Right atrium auricular region (tissue), 2 donors: ENCODE measurements around the gene RTN4R. TPM values are rescaled to one million over a fixed set of nuclear protein-coding genes. Genes with fewer than 3 reads are reported as not detected.

ENCODE experiments used
- DNase-seq: peaks from one replicate; pipeline ENCODE4 v3.0.0-alpha.2; 2019; ENCODE audit warnings: low spot score
- H3K27ac ChIP-seq, 2 donors: fragments of 200-600 bp; sonication (generic); 1 replicate in 1 of 2; 2 replicates in 1 of 2; pipeline ENCODE4 v1.5.1; 2016 to 2019
- H3K27me3 ChIP-seq, 2 donors: fragments of 200-600 bp; sonication (generic); one replicate each; pipeline versions ENCODE4 v1.5.1 to v1.6.0; 2017 to 2019
- H3K36me3 ChIP-seq: fragments of 200-600 bp; sonication (generic); one replicate; pipeline ENCODE4 v1.5.1; 2016
- H3K4me1 ChIP-seq, 2 donors: fragments of 200-600 bp; sonication (generic); one replicate each; pipeline versions ENCODE4 v1.5.1 to v1.6.0; 2017 to 2019
- H3K4me3 ChIP-seq, 2 donors: fragments of 200-600 bp; sonication (generic); 1 replicate in 1 of 2; 2 replicates in 1 of 2; pipeline ENCODE4 v1.5.1; 2017 to 2019; ENCODE audit warnings: mild to moderate bottlenecking in 1 of 2, moderate library complexity in 1 of 2
- H3K9me3 ChIP-seq, 2 donors: fragments of 200-600 bp; sonication (generic); one replicate each; pipeline ENCODE4 v1.5.1; 2019
- total RNA-seq, 2 donors: library from RNA; depleted of rRNA; stranded (reverse); fragments of >200 nt; gene quantifications; one replicate each; pipeline ENCODE4 v1.1.0, GENCODE V29; 2016
- TF ChIP-seq, protein P1 (sequence below), 2 donors: fragments of 200-600 bp; sonication (generic); IDR thresholded peaks; one replicate each; pipeline ENCODE4 v1.5.1; 2019; ENCODE audit warnings: antibody characterized with exemption in 2 of 2

RTN4R gene
- total RNA-seq, 2 donors from 2014 or later, result 1.0 to 2.0 TPM

DNA sequence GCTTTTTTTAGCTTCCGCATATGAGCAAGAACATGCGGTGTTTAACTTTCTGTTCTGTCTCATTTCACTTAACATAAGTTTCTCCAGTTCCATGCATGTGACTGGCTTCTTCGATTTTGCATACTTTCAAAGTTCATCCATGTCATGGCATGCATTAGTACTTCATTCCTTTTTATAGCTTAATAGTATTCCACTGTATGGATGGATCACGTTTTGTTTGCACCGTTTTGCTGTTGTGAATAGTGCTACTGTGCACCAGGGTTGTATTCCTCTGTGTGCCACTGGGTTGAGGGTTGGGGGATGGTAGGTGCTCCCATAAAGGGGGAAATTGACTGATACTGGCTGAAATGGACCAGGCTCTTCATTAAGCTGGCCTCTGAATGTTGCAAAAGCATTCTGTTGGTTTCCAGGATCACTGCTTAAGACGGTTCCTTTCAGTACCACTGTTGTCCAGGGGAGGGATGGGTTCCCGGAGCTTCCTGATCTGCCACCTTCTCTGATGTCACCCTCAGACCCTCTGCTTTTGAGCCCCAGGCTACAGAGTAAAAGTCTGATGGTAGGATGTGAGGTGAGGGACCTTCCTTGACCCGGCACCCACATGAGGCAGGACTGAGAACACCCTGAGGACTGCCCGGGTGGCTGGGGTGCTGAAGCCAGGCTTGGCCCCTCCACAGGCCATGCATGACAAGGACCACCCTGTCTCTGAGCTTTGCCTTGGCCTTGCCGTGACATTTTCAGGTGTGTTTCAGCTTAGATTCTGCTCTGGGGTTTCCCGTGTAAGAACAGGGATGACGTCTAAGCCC, 27.3 kb upstream of the RTN4R start:
- Histone ChIP-seq H3K4me1 (peaks cover 0 to 19% of the 10 kb centered on the region in 2 donors), H3K27me3 (no peaks in the 10 kb centered on the region), H3K4me3 (no peak overlapping the region), H3K9me3 (no peaks in the 10 kb centered on the region), H3K27ac (no peak overlapping the region), H3K36me3 (no peaks in the 10 kb centered on the region)
- TF ChIP-seq, protein P1, sequence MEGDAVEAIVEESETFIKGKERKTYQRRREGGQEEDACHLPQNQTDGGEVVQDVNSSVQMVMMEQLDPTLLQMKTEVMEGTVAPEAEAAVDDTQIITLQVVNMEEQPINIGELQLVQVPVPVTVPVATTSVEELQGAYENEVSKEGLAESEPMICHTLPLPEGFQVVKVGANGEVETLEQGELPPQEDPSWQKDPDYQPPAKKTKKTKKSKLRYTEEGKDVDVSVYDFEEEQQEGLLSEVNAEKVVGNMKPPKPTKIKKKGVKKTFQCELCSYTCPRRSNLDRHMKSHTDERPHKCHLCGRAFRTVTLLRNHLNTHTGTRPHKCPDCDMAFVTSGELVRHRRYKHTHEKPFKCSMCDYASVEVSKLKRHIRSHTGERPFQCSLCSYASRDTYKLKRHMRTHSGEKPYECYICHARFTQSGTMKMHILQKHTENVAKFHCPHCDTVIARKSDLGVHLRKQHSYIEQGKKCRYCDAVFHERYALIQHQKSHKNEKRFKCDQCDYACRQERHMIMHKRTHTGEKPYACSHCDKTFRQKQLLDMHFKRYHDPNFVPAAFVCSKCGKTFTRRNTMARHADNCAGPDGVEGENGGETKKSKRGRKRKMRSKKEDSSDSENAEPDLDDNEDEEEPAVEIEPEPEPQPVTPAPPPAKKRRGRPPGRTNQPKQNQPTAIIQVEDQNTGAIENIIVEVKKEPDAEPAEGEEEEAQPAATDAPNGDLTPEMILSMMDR (IDR thresholded peaks at IDR 0.05), result no peak
- no peak for DNase-seq

DNA sequence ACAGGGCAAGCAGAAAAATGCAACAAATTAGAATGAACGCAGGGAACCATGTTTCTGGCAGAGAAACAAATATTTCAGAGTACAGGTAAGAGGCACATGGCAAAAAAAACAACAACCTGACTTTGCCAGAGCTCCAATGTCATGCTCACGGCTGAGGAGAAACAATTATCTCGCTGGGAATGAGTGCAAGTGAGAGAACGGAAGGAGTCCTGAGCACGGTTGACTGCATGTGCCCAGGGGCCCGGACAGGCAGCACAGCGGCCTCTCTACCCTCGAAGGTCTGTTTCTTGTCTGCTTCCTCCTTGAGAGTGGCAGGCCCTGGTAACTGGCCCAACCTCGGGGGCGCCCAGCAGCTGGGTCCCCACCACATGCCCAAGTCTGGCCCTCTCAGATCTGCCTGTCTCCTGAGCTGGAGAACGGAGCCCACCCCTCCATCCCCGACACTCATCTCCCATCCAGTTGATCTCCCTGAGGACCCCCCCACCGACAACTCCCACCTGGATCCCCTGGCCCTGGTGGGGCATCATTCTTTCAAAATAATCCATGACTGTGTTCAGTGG, 24.6 kb upstream of the RTN4R start:
- no peaks in the 10 kb centered on the region for H3K4me1 ChIP-seq
- TF ChIP-seq, protein P1 (IDR thresholded peaks at IDR 0.05), result no peak
- H3K27ac ChIP-seq, result no peak overlapping the region
- H3K4me3 ChIP-seq, result no peak overlapping the region
- H3K36me3 ChIP-seq, result no peaks in the 10 kb centered on the region
- H3K9me3 ChIP-seq, result no peaks in the 10 kb centered on the region
- DNase-seq, result no peak
- no peaks in the 10 kb centered on the region for H3K27me3 ChIP-seq

DNA sequence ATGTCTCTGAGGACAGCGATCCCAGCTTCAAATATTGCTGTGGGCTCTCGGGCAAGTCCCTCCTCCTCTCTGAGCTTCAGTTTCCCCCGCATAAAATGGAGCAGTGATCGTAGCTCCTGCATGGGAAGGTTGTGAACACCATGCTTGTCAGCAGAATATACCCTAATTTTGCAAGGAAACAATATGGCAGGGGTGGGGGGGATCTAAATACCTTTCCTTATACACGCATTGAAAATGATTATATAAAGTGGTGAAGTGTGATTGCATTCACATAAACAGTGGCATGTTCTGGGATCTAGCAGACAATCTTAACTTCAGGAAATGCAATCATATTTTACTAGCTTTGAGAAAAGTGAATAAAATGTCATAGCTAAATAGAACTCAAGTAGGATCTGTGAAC, 24.0 kb upstream of the RTN4R start:
- no peak for DNase-seq
- H3K4me3 ChIP-seq, result no peak overlapping the region
- H3K36me3 ChIP-seq, result no peaks in the 10 kb centered on the region
- no peaks in the 10 kb centered on the region for H3K27me3 ChIP-seq
- H3K27ac ChIP-seq, result no peak overlapping the region
- H3K4me1 ChIP-seq, result no peaks in the 10 kb centered on the region
- TF ChIP-seq, protein P1 (IDR thresholded peaks at IDR 0.05), result no peak
- H3K9me3 ChIP-seq, result no peaks in the 10 kb centered on the region

DNA sequence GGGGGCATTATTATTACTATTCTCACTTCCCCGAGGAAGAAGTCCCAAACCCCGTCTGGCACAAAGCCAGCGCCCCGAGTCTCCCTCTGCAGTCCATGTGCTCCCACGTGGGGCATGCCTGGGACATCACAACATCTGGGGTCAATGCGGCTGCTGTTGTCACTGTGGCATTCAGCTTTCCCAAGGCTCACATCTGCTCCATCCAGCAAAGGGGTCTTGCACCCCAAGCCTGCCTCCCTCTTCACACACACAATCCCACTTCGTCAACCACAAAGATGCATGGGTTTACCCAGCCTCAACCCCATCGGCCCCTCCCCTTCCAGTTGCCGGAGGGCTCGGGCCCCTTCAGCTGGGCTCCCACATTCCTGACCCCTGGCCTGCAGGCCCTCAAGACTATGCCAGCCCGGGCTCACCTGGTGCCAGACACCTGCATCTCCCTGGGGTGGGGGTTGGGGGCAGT, 23.5 kb upstream of the RTN4R start:
- no peaks in the 10 kb centered on the region for H3K4me1 ChIP-seq
- no peaks in the 10 kb centered on the region for H3K27me3 ChIP-seq
- no peak overlapping the region for H3K4me3 ChIP-seq
- no peaks in the 10 kb centered on the region for H3K9me3 ChIP-seq
- TF ChIP-seq, protein P1 (IDR thresholded peaks at IDR 0.05), result no peak
- no peaks in the 10 kb centered on the region for H3K36me3 ChIP-seq
- DNase-seq, result no peak
- no peak overlapping the region for H3K27ac ChIP-seq

DNA sequence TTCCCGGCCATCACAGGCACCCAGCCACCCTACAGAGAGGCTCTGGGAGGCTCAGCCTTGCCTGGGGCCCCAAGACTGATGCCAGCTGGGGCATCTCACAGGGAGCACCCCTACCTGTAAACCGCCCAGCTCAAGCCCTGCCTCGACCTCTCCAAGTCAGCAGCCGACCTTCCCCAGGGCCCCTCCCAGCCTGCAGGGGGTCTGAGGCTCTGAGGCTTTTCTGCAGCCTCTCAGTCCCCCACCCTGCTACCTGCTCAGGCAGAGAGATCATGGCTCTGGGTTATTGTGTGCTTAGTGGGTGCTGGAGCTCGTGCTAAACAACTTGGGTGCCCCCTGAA, 23.1 kb upstream of the RTN4R start:
- no peak overlapping the region for H3K4me3 ChIP-seq
- DNase-seq, result no peak
- H3K27me3 ChIP-seq, result no peaks in the 10 kb centered on the region
- no peaks in the 10 kb centered on the region for H3K4me1 ChIP-seq
- H3K36me3 ChIP-seq, result no peaks in the 10 kb centered on the region
- H3K9me3 ChIP-seq, result no peaks in the 10 kb centered on the region
- TF ChIP-seq, protein P1 (IDR thresholded peaks at IDR 0.05), result no peak
- H3K27ac ChIP-seq, result no peak overlapping the region
